PC-3 (cell line): Measurements from ENCODE around the gene IFNA13. TPM values are rescaled to one million over a fixed set of nuclear protein-coding genes. Genes with fewer than 3 reads are reported as not detected.

Source experiments
- ATAC-seq: fragments of 200-7000 bp; cut with Tn5 transposase; 2 replicates; pipeline ENCODE4 v1.9.1; 2020; ENCODE audit warnings: mild to moderate bottlenecking, moderate library complexity
- BruUV-seq: library from RNA; stranded (reverse); fragments of 400-500 nt; replicated peaks from 2 replicates; lab custom pipeline; 2021; lab: Mats Ljungman, UMichigan
- CTCF ChIA-PET: fragments of 300-600 bp; sonication (Branson Sonifier 250); formaldehyde crosslinking; loops from one replicate; lab custom pipeline; 2022; ENCODE audit warnings: antibody characterized with exemption; lab: Charles Lee
- POLR2A ChIA-PET: fragments of 300-600 bp; sonication (Branson Sonifier 250); formaldehyde crosslinking; loops from one replicate; lab custom pipeline; 2022; ENCODE audit warnings: antibody characterized with exemption; ENCODE audit not compliant: unreplicated experiment; lab: Charles Lee
- DNase-seq: peaks from one replicate; pipeline ENCODE4 v3.0.0-alpha.2; 2015
- H2AFZ ChIP-seq: fragments of 300-600 bp; sonication (generic); 2 replicates; pipeline ENCODE4 v1.6.0; 2016; ENCODE audit warnings: antibody characterized with exemption, low read length
- H3F3A ChIP-seq: fragments of 300-600 bp; sonication (generic); one replicate; pipeline ENCODE4 v1.6.0; 2017; ENCODE audit warnings: antibody characterized with exemption, low read length, control low read depth, mild to moderate bottlenecking; ENCODE audit not compliant: unreplicated experiment
- H3K27ac ChIP-seq: fragments of 300-600 bp; sonication (generic); 2 replicates; pipeline ENCODE4 v1.5.1; 2016; ENCODE audit warnings: mild to moderate bottlenecking, low read length
- H3K27me3 ChIP-seq: fragments of 300-600 bp; sonication (generic); 2 replicates; pipeline ENCODE4 v1.6.1; 2016; ENCODE audit warnings: low read length, mixed read lengths
- H3K36me3 ChIP-seq: fragments of 300-600 bp; sonication (generic); 2 replicates; pipeline ENCODE4 v1.6.1; 2016; ENCODE audit warnings: low read depth, mixed run types, low read length, mixed read lengths
- H3K4me1 ChIP-seq: fragments of 300-600 bp; sonication (generic); 2 replicates; pipeline ENCODE4 v1.5.1; 2016; ENCODE audit warnings: low read length; ENCODE audit not compliant: insufficient read depth
- H3K4me2 ChIP-seq: fragments of 300-600 bp; sonication (generic); 2 replicates; pipeline ENCODE4 v1.6.0; 2016; ENCODE audit warnings: low read length
- H3K4me3 ChIP-seq: fragments of 300-600 bp; sonication (generic); 2 replicates; pipeline ENCODE4 v1.5.1; 2016; ENCODE audit warnings: mild to moderate bottlenecking, low read length, mixed read lengths
- H3K79me2 ChIP-seq: fragments of 300-600 bp; sonication (generic); 2 replicates; pipeline ENCODE4 v1.6.1; 2017; ENCODE audit warnings: low read length, mixed read lengths
- H3K9ac ChIP-seq: fragments of 300-600 bp; sonication (generic); 2 replicates; pipeline ENCODE4 v1.6.0; 2016; ENCODE audit warnings: mild to moderate bottlenecking, low read length
- H3K9me2 ChIP-seq: fragments of 300-600 bp; sonication (generic); replicated peaks from 2 replicates; pipeline ENCODE4 v1.6.1; 2016; ENCODE audit warnings: mixed run types, low read length, mixed read lengths
- H3K9me3 ChIP-seq: fragments of 300-600 bp; sonication (generic); 2 replicates; pipeline ENCODE4 v1.6.1; 2016; ENCODE audit warnings: low read length, mixed read lengths
- H4K20me1 ChIP-seq: fragments of 300-600 bp; sonication (generic); 2 replicates; pipeline ENCODE4 v1.6.1; 2016; ENCODE audit warnings: low read length, mixed read lengths
- EZH2 ChIP-seq: fragments of 300-600 bp; sonication (generic); IDR thresholded peaks from one replicate; pipeline ENCODE4 v1.6.1; 2017; ENCODE audit warnings: antibody characterized with exemption, mild to moderate bottlenecking, low read length; ENCODE audit not compliant: unreplicated experiment
- EZH2phosphoT487 ChIP-seq: fragments of 300-600 bp; sonication (generic); IDR thresholded peaks from 2 replicates; pipeline ENCODE4 v1.6.1; 2018; ENCODE audit warnings: mild to moderate bottlenecking, antibody characterized with exemption, low read length, borderline replicate concordance
- intact Hi-C: fragments of 100-400 bp; cut with micrococcal nuclease; formaldehyde crosslinking; loops from 2 replicates; pipeline ENCODE4 v1.9.0; 2023
- total RNA-seq: library from RNA; depleted of rRNA; stranded (reverse); fragments of >200 nt; gene quantifications from 2 replicates; pipeline ENCODE4 v1.2.3, GENCODE V29; 2014
- TF ChIP-seq, protein P1 (sequence below): fragments of 300-600 bp; sonication (generic); conservative IDR thresholded peaks from 2 replicates; pipeline ENCODE4 v1.5.1; 2017; ENCODE audit warnings: antibody characterized with exemption, low read depth, mild to moderate bottlenecking, low read length

The IFNA13 gene
- total RNA-seq, 1 experiment from 2014 or later, result not detected

DNA sequence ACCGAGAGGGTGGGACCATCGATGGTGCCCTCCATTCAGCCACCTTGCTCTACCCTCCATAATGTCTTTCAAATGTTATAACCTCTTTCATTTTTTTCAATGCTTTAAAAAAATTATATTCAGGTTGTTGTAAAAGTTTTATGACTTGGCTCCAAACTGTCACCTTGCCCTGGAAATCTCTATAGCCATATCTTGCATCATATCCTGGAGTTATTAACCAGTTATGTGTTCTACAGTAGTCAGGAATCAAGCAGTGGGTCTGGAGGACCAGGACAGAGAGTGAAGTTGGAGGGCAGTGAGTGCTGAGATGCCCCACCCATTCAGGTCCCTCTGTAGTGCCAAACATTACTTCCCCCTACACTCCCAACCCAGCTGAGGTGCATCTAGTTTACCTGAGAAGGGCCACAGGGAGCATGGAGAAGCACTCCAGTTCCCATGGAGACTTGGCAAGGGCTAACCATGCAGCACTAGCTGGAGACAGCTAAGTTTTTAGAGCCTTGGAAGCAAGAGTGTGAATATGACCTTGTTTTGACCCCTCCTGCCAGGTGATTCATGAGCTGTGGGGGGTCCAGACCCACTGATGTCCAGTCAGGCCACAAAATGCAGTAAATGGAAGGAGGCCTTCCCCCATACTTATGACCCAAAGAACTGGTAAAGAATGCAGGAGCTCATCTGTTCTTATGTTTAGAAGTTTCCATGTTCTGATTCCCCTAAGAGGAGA is 46.5 kb upstream of the IFNA13 start:
- ChIA-PET CTCF (interaction anchor here (0.7 kb wide), 1 partner anchor 88 kb away, joined by 4 read pairs; no protein-coding TSS in a partner anchor), POLR2A (no interaction called here)
- TF ChIP-seq EZH2 (no peak), EZH2phosphoT487 (no peak)
- TF ChIP-seq, protein P1, sequence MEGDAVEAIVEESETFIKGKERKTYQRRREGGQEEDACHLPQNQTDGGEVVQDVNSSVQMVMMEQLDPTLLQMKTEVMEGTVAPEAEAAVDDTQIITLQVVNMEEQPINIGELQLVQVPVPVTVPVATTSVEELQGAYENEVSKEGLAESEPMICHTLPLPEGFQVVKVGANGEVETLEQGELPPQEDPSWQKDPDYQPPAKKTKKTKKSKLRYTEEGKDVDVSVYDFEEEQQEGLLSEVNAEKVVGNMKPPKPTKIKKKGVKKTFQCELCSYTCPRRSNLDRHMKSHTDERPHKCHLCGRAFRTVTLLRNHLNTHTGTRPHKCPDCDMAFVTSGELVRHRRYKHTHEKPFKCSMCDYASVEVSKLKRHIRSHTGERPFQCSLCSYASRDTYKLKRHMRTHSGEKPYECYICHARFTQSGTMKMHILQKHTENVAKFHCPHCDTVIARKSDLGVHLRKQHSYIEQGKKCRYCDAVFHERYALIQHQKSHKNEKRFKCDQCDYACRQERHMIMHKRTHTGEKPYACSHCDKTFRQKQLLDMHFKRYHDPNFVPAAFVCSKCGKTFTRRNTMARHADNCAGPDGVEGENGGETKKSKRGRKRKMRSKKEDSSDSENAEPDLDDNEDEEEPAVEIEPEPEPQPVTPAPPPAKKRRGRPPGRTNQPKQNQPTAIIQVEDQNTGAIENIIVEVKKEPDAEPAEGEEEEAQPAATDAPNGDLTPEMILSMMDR, result no peak
- Histone ChIP-seq H4K20me1 (no peaks in the 10 kb centered on the region), H3K4me3 (no peak overlapping the region), H3K4me2 (no peak overlapping the region), H3K36me3 (no peaks in the 10 kb centered on the region), H3K9me2 (no peaks in the 10 kb centered on the region), H3K9me3 (no peaks in the 10 kb centered on the region), H3F3A (no peaks in the 10 kb centered on the region), H2AFZ (no peak overlapping the region), H3K9ac (no peak overlapping the region), H3K79me2 (no peaks in the 10 kb centered on the region), H3K27me3 (0 out of 2 replicates have a peak, but pooled peaks cover 4% of the 10 kb centered on the region), H3K4me1 (peaks cover 13% of the 10 kb centered on the region), H3K27ac (no peak overlapping the region)
- DNase-seq (no peak), ATAC-seq (no peak)
- intact Hi-C loops, result no loop called here
- no TSS peak for BruUV-seq

DNA sequence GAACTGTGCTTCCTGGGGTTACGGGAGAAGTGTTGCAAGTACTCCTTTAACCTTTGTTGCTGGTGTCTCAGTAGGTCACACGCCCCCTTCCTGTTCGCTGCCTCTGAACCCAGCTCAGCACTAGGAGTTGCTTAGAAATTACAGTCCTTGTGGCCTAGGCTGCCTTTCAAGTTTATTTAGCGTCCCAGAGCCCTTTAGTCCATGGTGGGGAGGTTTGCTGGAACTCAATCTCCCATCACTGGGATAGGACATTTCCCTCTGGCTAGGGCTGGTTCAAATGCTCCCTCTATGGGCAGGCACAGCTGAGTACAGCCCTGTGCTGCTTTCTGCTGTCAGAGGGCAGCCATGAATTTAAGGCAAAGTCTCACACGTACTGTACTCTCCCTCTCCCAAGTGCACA is 45.8 kb upstream of the IFNA13 start:
- Histone ChIP-seq H3K79me2 (no peaks in the 10 kb centered on the region), H3K27me3 (0 out of 2 replicates have a peak, but pooled peaks cover 4% of the 10 kb centered on the region), H3K27ac (no peak overlapping the region), H3K9ac (no peak overlapping the region), H3K4me1 (peaks cover 13% of the 10 kb centered on the region), H3K9me2 (no peaks in the 10 kb centered on the region), H3K9me3 (no peaks in the 10 kb centered on the region), H2AFZ (no peak overlapping the region), H3K36me3 (no peaks in the 10 kb centered on the region), H3K4me3 (no peak overlapping the region), H4K20me1 (no peaks in the 10 kb centered on the region), H3F3A (no peaks in the 10 kb centered on the region), H3K4me2 (no peak overlapping the region)
- TF ChIP-seq EZH2 (no peak), EZH2phosphoT487 (no peak)
- TF ChIP-seq, protein P1, result 0 out of 2 replicates have a peak, but pooled peaks have one; percentile 12
- intact Hi-C loops, result no loop called here
- ATAC-seq (no peak), DNase-seq (no peak)
- BruUV-seq, result no TSS peak
- ChIA-PET POLR2A (no interaction called here), CTCF (no interaction called here)

DNA sequence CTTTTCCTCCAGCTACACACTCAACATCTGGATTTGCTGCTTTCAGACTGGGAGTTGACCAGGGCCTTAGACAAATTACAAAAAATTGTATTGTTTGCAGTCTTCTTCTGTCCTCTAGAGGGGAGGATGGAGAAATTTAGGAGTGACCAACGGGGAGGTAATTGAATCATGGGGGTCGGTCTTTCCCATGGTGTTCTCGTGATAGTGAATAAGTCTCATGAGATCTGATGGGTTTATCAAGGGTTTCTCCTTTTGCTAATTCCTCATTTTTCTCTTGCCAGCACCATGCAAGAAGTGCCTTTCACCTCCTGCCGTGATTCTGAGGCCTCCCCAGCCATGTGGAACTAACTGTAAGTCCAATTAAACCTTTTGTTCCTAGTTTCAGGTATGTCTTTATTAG is 45.3 kb upstream of the IFNA13 start:
- Histone ChIP-seq H3K27me3 (0 out of 2 replicates have a peak, but pooled peaks cover 4% of the 10 kb centered on the region), H3K4me3 (no peak overlapping the region), H3K9me3 (no peaks in the 10 kb centered on the region), H4K20me1 (no peaks in the 10 kb centered on the region), H3K9me2 (no peaks in the 10 kb centered on the region), H3K27ac (no peak overlapping the region), H3K4me1 (peaks cover 13% of the 10 kb centered on the region), H2AFZ (no peak overlapping the region), H3K9ac (no peak overlapping the region), H3K4me2 (no peak overlapping the region), H3K79me2 (no peaks in the 10 kb centered on the region), H3K36me3 (no peaks in the 10 kb centered on the region), H3F3A (no peaks in the 10 kb centered on the region)
- no TSS peak for BruUV-seq
- ChIA-PET POLR2A (no interaction called here), CTCF (no interaction called here)
- DNase-seq (no peak), ATAC-seq (no peak)
- intact Hi-C loops, result no loop called here
- TF ChIP-seq EZH2phosphoT487, result no peak
- TF ChIP-seq EZH2, result no peak
- TF ChIP-seq, protein P1, result no peak
